Sciatic nerve (tissue), 2 donors: Measurements from ENCODE around the gene MYO18B. TPM values are rescaled to one million over a fixed set of nuclear protein-coding genes. Genes with fewer than 3 reads are reported as not detected.
A peak's percentile ranks its signal among the peaks of the same experiment; 100 is the strongest.
"Not testable (repeated sequence)": the region's sequence is repeated elsewhere in the genome, so short reads cannot be mapped to it uniquely, and the experiment has no call there.

ENCODE experiments used
- ATAC-seq: fragments of 200-7000 bp; cut with Tn5 transposase; one replicate; pipeline ENCODE4 v1.9.1; 2020; ENCODE audit warnings: mild to moderate bottlenecking, moderate library complexity
- DNase-seq: peaks from one replicate; pipeline ENCODE4 v3.0.0-alpha.2; 2020; ENCODE audit warnings: low spot score
- intact Hi-C: fragments of 100-400 bp; cut with DNase I; formaldehyde crosslinking; loops from one replicate; pipeline ENCODE4 v1.14.2; 2022
- total RNA-seq: library from RNA; stranded (reverse); fragmentation: NEBNext Ultra II Directional; extraction: Animal tissue kit (Norgen Biotek cat#: 25700); gene quantifications from one replicate; pipeline ENCODE4 v1.2.1, GENCODE V29; 2021
- donor health status: DM: no; HTN: no; CAD: no.
- donor health status: DM: no; HTN: no; CAD: no.

Gene MYO18B, protein sequence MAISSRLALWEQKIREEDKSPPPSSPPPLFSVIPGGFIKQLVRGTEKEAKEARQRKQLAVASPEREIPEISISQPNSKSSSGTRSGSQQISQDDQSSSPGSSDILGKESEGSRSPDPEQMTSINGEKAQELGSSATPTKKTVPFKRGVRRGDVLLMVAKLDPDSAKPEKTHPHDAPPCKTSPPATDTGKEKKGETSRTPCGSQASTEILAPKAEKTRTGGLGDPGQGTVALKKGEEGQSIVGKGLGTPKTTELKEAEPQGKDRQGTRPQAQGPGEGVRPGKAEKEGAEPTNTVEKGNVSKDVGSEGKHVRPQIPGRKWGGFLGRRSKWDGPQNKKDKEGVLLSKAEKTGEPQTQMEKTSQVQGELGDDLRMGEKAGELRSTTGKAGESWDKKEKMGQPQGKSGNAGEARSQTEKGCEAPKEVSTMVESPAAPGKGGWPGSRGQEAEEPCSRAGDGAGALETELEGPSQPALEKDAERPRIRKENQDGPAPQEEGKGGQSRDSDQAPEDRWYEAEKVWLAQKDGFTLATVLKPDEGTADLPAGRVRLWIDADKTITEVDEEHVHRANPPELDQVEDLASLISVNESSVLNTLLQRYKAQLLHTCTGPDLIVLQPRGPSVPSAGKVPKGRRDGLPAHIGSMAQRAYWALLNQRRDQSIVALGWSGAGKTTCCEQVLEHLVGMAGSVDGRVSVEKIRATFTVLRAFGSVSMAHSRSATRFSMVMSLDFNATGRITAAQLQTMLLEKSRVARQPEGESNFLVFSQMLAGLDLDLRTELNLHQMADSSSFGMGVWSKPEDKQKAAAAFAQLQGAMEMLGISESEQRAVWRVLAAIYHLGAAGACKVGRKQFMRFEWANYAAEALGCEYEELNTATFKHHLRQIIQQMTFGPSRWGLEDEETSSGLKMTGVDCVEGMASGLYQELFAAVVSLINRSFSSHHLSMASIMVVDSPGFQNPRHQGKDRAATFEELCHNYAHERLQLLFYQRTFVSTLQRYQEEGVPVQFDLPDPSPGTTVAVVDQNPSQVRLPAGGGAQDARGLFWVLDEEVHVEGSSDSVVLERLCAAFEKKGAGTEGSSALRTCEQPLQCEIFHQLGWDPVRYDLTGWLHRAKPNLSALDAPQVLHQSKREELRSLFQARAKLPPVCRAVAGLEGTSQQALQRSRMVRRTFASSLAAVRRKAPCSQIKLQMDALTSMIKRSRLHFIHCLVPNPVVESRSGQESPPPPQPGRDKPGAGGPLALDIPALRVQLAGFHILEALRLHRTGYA (N-terminal part only)
- total RNA-seq: not detected

DNA sequence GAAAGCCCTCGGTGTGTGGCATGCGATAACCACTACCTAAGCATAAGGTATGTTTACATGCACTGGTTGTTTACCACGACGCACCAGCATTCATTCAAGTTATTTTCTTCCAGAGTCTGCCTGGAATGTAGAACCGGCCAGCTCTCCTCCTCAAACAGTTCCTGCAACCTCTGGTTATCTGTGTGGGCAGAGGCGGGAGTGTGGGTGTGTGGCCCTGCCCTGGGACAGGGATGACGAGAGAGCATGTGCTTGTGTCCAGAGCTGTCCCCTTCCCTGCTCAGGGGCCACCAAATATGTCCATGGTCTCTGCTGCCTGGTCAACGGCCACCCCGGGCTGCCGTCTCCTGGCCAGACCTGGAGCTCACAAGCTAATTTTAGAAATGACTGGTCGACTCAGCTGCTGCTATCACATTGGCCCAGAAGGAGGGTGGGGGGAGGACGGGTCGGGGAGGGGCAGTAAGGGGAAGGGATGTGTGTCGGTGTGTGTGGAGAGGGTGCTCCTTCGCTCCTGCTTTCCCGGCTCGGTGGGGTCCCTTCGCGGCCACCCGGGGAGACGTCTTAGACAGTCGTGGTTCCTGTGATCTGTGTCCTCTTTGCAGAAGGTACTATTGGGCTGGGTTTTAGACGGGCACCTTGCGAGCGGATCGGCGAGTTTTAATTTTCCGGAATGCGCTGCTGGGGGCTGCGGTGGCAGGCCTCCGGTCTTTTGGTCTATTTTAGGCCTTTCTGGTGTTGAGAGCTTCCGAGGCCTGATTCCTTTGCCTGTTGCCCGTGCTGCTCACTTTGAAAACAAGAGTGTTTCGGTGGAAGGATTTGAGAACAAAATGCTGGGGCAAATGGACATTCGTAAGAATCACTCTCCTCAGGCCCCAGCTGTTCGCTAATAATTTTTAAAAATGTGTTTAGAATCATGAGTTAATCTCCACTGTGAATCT is at the start of gene MYO18B:
TSS of gene MYO18B (plus strand) at position 497 of the 935 bp plus-strand sequence. CDS start 18,905 bp downstream, outside the sequence.
- peak; percentile 26 for ATAC-seq
- no peak for DNase-seq
- intact Hi-C loops: no loop called here

DNA sequence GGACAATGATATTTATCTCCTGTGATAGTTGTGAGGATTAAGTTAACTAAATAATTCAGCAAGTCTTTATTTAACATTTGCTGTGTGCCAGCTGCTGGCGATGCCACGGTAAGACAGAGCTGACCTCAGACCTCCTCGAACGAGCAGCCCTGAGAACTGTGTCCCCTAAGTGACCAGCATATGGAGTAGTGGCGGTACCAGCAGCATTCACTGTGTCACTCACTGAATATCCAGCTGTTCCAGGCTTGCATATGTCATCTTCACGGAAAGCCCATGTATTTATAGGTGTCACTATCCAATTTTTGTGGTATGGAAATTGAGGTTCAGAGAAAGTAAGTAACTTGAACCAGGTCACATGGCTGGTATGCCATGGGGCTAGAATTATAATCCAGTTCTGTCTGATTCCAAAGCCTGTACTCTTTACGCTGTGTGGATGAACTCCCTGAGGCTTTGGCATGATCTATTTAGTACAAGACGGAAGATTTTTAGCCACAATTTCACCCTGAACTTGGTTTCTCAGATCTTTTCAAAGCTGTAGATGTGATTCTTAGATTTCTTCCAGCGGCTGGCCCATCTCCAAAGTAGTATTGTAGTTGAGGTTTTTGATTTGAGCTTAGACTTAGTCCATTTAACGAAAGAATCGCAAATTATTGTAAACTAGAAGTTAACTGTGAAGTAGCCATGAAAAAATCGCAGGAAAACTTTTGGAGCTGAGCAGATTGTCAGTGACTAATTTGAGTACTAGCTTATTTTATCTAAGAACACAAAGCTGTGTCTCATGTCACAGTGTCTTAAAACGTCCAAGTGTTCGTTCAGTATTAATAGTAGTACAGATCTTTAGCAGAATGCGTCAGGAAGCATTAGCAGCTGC is 49.4 kb upstream of the MYO18B start:
- ATAC-seq (no peak), DNase-seq (no peak)
- intact Hi-C loops: no loop called here

DNA sequence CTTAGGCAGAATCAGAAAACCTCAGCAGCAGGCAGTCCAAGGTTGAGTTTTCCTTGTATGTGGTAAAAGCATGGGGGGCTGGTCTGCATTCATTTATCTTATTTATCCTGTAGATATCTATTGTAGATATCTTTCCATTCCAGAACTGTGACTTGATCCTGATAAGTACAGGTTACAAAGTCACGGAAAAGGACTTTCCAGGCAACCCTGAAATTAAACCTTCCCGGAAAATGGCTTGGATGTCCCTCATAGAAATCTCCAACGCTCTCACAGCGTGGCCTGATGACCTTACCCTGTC is 48.8 kb upstream of the MYO18B start:
- no peak for ATAC-seq
- intact Hi-C loops: no loop called here
- no peak for DNase-seq

DNA sequence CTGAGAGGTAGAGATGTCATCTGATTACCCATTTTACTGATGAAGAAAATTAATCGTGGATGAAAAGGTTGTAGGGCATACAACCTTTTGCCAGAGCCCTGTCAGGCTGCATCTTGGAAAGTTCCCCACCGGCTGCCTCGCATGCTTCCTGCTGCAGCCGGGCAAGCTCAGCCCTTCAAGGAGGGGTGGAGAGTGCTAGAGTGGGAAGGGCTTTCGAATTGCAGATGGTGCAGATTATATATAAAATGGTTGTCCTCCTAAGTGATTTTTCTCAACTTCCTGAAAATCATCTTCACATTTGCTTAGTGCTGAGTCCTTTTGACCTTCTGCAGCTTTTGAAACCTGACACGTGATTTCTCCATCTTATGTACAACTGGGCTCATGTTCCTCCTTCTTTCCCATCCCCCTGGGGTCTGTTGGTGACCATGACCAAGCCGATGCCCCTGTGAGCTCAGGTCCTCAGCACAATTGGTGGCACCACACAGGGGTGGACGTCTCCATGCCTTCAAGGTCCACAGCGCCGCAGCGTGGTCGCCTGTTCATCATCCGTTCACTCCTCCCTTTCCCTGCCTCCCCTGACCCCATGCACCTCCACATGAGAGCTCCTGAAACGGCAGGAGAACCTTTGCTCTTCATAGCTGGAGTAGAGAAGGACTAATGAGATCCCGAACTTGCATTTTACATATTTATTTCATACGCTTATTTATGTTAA is 47.6 kb upstream of the MYO18B start:
- intact Hi-C loops: no loop called here
- ATAC-seq: no peak
- no peak for DNase-seq

DNA sequence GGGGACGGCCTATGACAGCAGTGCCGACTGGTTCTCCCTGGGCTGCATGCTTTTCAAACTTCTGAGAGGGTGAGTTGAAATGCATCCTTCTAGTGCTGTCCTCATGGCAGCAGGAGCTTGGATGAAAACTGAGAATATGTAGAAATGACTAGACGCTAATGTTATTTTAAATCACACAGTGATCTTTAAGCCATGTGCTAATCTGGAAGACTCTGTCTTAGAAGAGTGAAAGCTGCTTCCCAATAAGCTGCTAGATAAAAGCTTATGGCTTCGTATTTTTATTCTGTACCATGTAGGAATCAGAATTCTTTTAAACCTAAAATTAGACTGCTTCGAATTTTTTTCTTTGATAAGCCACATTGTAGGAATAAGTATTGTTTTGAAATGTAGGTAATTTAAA is 46.8 kb upstream of the MYO18B start:
- no peak for DNase-seq
- ATAC-seq: no peak
- intact Hi-C loops: no loop called here

DNA sequence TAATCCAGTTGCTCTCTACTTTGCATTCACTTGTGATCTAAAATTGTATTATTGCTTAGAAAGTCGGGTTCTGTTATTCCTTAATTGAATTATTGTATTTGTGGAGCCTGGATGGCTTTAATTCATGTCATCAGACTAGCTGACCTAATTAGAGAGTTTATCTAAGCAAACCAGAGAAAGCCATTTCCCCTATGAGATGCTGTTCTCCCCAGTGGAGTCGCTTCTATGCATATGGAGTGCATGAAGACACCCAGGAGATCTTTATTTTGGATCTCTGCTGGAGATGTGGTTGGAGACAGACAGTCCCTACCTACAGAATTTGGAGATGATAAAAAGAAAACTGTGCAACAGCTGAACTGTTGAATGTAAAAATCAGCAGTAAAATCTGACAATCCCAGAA is 45.2 kb upstream of the MYO18B start:
- ATAC-seq (no peak), DNase-seq (no peak)
- intact Hi-C loops: no loop called here

DNA sequence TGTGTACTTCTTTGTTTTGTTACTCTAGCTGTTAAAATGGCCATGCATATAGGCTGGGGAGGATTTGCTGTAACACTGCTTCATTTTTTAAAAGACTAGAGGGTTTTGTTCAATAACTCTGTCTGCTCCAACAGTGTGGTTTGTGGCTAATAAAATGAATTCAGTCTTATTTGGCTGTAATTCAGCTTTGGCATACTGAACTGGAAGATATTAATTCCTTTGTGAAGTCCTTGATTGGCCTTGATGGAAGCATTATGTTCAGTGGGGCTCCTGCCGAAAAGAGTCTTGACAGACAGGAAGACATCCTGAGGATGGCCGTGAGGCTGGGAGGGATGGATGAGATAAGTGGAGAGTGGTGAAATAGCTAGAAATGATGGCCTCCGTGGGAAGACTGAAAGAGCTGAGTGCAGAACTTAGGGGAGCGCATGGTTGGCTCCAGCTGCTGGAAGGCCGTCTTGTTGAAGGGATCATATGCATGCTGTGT is 44.8 kb upstream of the MYO18B start:
- no peak for DNase-seq
- intact Hi-C loops: no loop called here
- no peak for ATAC-seq

DNA sequence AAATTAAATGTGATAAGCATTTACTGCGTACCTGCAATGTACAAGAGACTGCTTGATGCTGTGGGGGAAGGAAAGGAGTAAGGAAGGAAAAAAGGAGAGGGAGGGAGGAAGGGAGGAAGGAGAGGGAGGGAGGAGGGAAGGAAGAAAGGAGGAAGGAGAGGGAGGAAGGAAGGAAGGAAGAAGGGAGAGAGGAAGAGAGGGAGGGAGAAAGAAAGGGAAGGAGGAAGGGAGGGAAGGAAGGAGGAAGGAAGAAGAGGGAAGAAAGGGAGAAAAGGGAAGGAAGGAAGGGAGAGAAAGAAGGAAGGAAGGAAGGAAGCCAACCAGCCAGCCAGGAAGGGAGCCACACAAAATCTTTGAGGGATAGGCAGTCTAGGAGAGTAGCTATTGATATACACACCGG is 44.0 kb upstream of the MYO18B start:
- intact Hi-C loops: no loop called here
- DNase-seq (no peak), ATAC-seq (no peak)

DNA sequence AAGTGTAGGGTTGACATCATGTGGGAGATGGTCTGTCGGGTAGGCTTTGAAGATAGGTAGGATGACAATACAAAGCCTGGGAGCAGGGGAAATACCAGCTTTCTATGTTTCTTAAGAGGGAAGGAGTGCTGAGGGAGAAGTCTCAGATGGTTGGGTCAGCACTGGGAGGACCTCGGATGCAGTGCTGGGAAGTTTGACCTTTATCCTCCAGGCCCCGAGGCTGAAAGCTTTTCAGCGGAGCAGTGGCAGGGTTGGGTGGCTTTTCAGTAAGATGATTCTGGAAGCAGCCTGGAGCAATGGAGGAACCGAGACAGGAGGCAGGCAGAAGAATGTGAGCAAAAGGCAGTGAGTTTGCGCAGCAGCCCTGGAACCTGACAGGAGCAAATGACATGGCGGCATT is 43.5 kb upstream of the MYO18B start:
- intact Hi-C loops: no loop called here
- ATAC-seq (no peak), DNase-seq (no peak)

DNA sequence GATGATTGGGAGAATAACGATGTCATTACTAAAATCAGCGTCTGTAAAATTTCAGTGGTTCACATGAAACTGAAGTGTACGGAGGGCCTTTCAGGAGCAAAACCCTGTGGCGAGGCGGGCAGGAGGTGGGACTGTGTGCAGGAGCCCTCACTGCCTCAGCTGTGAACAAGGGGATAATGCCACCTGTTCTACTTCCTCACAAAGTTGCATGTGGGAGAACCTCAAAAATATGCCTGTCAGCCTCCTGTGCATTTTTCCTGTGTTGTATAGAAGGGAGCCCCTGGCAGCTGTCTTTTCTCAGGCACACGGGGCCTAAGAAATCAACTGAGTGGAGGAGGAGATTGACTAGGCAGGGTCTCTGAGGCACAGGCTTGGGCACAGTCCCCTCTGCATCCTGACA is 43.0 kb upstream of the MYO18B start:
- intact Hi-C loops: no loop called here

DNA sequence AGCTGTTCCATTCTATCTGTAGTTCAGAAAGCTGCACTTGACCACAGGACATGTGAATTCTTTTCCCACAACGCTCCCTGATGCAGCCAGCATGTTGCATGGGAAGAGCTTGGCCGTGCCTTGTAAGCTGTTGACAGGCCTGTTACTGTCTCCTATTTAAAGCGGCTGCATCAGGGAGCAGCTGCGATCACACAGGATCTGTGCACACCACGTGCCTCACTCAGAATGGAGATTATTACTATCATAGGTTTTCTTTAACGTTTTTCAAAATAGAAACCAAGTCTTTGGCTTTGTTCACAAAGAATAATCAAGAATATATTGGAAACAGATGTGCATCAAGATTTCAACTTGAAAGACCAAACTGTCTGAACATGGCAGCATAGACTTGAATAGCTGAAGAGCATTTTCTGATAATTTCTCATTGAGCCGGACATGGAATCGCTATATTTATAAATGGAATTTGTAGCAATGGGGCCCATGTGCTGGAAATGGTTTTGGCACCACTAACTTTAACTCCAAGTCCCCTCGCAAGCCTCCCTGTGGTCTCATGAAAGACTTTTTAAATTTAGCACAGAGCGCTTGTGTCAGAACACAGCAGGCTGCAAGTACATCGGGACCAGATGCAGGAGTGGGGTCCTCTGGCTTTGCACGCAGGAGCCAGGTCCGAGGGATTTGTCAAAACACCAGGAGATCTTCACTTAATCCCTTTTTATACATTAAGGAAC is 40.8 kb upstream of the MYO18B start:
- ATAC-seq (peak; percentile 96), DNase-seq (no peak)
- intact Hi-C loops: no loop called here

More for the DNA sequence above, 43.0 kb upstream of the MYO18B start:
- ATAC-seq: no peak
- no peak for DNase-seq

DNA sequence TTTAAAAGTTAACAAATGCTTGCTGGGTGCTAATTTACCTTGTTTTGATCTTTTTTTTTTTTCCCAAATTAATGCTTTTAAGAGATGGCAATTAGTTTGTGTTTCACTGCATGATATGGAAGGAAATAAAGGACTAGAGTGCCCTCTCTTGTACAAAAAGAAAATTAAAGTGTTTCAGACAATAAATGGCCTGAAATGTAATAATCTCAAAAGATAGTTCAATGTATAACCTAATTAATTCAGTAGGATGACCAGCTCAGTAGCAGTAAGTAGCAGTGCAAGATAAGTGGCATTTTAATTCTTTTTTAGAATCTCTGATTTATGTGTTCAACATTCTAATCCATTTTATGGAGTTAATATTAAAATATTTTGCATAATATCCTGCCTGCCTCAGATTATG is 39.9 kb upstream of the MYO18B start:
- DNase-seq (no peak), ATAC-seq (peak; percentile 77)
- intact Hi-C loops: no loop called here

DNA sequence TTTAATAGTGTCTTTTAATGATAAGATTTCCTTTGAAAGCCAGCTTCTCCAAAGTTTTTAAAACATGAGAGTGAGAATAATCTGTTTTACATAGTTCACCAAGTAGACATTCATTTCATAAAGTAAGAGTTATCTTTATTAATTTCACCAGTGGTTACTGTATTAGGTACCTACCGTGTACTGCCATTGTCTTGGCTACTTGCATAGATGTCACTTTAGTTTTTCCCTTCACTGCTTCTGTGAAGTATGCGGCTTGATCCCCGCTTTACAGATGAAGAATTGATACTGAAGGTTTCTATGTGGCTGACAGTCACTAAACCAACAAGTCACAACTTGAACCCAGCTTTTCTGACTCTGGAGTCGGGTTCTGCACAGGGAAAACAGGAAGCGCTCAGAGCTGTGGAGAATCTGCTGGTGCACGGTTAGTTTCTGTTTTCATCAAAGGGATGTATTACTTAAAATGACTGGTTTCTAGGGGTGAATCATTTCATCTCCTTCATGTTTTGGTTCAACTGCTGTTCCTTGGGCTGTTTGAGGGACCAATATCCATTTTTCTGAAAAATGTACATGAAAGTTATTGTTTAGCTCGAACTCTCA is 39.3 kb upstream of the MYO18B start:
- intact Hi-C loops: no loop called here

DNA sequence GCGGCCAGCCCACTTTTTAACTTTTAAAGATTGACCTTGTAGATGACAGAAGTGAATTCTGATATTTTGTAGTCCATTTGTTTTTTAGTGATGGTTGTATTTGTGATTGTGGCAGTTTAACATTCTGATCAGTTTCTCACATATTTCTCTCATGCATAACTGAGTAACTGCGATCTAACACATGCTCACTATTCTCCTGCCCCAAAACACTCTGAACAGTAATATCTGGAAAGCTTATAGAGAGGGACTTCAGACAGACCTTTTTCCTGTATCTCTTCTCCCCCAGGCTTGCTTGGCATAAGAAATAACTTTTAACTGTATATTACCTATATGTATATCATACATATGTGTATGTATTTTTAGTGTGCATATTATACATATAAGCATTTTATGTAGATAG is 37.3 kb upstream of the MYO18B start:
- intact Hi-C loops: loop anchor here (2.0 kb wide), 1 partner anchor 238 kb away; no protein-coding TSS in a partner anchor
- ATAC-seq: no peak
- no peak for DNase-seq

More for the DNA sequence above, 39.3 kb upstream of the MYO18B start:
- DNase-seq: no peak
- ATAC-seq: no peak

DNA sequence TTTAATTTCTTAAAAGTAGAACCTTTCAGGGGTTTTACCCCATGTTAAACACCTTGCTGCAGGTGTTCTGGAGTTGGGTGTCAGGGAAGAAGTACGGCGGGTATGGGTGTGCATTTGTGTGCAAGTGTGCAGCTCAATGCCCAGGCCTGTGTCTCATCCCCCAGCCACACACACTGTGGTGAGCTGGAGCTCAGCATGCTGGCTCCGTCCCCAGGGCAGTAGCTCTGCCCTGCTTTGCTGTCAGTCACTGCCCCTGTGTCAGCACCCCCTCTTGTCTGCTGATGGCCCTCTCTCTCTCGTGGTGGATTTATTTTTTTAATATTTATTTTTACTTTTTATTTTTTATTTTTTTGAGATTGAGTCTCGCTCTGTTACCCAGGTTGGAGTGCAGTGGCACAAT is 35.8 kb upstream of the MYO18B start:
- intact Hi-C loops: no loop called here
- no peak for ATAC-seq
- no peak for DNase-seq

DNA sequence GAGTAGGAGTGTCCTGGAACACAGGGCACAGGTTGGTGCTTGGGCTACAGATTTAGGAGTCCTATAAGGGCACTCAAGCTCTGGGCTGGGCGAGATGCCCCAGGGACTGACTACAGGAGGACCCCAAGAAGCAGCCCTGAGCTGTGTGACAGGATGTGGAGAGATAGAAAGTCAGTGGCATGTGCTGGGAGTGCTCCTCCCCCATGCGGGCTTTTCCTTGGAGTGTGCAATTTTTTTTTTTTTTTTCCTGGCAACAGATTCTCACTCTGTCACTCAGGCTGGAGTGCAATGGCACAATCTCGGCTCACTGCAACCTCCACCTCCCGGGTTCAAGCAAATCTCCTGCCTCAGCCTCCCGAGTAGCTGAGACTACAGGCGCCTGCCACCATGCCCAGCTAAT is 33.6 kb upstream of the MYO18B start:
- DNase-seq, intact Hi-C loops: not testable (repeated sequence)
- ATAC-seq: peak; percentile 20
